KMS-11 (cell line): ENCODE measurements around the gene SERP2.

Experiments
- H2AFZ ChIP-seq: fragments of 200-600 bp; sonication (generic); 2 replicates; pipeline ENCODE4 v1.6.1; 2016; ENCODE audit warnings: antibody characterized with exemption, mixed run types, low read depth
- H3K27ac ChIP-seq: fragments of 200-600 bp; sonication (generic); 2 replicates; pipeline ENCODE4 v1.6.1; 2016; ENCODE audit warnings: mild to moderate bottlenecking, mixed run types
- H3K27me3 ChIP-seq: fragments of 200-600 bp; sonication (generic); 2 replicates; pipeline ENCODE4 v1.6.1; 2017; ENCODE audit warnings: mild to moderate bottlenecking, low read depth, mixed run types, moderate library complexity; ENCODE audit not compliant: insufficient read depth
- H3K36me3 ChIP-seq: fragments of 200-600 bp; sonication (generic); 2 replicates; pipeline ENCODE4 v1.6.1; 2017; ENCODE audit warnings: mild to moderate bottlenecking, mixed run types; ENCODE audit not compliant: insufficient read depth
- H3K4me1 ChIP-seq: fragments of 200-600 bp; sonication (generic); 2 replicates; pipeline ENCODE4 v1.6.1; 2016; ENCODE audit warnings: mild to moderate bottlenecking, low read depth, mixed run types; ENCODE audit not compliant: poor library complexity, severe bottlenecking
- H3K4me2 ChIP-seq: fragments of 200-600 bp; sonication (generic); 2 replicates; pipeline ENCODE4 v1.7.0; 2016; ENCODE audit warnings: mild to moderate bottlenecking, mixed run types
- H3K4me3 ChIP-seq: fragments of 200-600 bp; sonication (generic); IDR thresholded peaks from 2 replicates; pipeline ENCODE4 v1.6.1; 2017; ENCODE audit warnings: low read depth, low read length, mixed read lengths; ENCODE audit not compliant: insufficient read depth
- H3K79me2 ChIP-seq: fragments of 200-600 bp; sonication (generic); 2 replicates; pipeline ENCODE4 v1.6.1; 2016; ENCODE audit warnings: low read depth, mixed run types; ENCODE audit not compliant: insufficient read depth
- H3K9ac ChIP-seq: fragments of 200-600 bp; sonication (generic); 2 replicates; pipeline ENCODE4 v1.6.1; 2016; ENCODE audit warnings: mild to moderate bottlenecking, mixed run types
- H4K20me1 ChIP-seq: fragments of 200-600 bp; sonication (generic); 2 replicates; pipeline ENCODE4 v1.6.1; 2016; ENCODE audit warnings: mild to moderate bottlenecking, mixed run types; ENCODE audit not compliant: insufficient read depth
- TF ChIP-seq, protein P1 (sequence below): fragments of 200-600 bp; sonication (generic); conservative IDR thresholded peaks from 2 replicates; pipeline ENCODE4 v1.6.1; 2017; ENCODE audit warnings: low read depth, mild to moderate bottlenecking, antibody characterized with exemption, low read length, moderate library complexity, mixed read lengths

The SERP2 gene

DNA sequence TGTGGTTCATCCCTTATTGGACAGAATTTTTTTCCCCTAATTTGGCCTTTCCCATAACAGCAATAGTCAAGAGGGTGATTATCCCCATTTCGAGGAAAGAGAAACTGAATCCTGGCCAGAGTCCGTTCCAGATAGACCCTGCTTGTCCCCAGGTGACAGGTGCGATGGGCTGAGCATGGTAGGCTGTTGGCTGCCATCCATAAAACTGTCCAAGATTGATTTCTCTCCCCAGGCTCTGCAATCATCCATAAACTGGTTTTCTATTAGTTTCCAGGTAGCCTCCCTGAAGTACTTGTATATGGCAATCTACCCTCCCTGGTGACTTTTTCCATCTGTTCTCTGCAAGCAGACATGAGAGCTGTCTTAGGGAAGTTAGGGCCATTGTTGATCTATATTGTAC lies 25.4 kb downstream of the SERP2 start:
- TF ChIP-seq, protein P1, sequence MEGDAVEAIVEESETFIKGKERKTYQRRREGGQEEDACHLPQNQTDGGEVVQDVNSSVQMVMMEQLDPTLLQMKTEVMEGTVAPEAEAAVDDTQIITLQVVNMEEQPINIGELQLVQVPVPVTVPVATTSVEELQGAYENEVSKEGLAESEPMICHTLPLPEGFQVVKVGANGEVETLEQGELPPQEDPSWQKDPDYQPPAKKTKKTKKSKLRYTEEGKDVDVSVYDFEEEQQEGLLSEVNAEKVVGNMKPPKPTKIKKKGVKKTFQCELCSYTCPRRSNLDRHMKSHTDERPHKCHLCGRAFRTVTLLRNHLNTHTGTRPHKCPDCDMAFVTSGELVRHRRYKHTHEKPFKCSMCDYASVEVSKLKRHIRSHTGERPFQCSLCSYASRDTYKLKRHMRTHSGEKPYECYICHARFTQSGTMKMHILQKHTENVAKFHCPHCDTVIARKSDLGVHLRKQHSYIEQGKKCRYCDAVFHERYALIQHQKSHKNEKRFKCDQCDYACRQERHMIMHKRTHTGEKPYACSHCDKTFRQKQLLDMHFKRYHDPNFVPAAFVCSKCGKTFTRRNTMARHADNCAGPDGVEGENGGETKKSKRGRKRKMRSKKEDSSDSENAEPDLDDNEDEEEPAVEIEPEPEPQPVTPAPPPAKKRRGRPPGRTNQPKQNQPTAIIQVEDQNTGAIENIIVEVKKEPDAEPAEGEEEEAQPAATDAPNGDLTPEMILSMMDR = no peak
- Histone ChIP-seq H3K4me2 (no peak overlapping the region), H3K27me3 (no peaks in the 10 kb centered on the region)

DNA sequence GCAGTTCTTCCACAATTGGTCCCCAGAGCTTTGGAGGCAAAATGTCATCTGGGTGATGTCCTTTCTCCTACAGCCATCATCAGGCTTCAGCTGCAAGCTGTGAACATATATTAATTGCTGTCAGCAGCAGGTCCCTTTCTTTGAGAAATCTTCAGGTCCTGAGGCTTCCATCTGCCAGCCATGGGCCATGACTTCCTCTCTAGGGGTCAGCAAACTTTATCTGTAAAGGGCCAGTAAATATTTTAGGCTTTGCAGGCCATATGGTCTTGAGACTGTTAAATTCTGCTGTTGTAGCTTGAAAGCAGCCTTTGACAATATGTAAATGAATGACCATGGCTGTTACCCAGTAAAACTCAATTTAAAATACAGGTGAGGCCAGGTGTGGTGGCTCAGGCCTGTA lies 27.1 kb downstream of the SERP2 start:
- Histone ChIP-seq H4K20me1 (no peaks in the 10 kb centered on the region), H3K27ac (no peak overlapping the region), H3K4me1 (no peaks in the 10 kb centered on the region), H2AFZ (no peak overlapping the region), H3K4me3 (no peak overlapping the region), H3K9ac (no peak overlapping the region), H3K36me3 (no peaks in the 10 kb centered on the region), H3K27me3 (no peaks in the 10 kb centered on the region), H3K4me2 (no peak overlapping the region), H3K79me2 (no peaks in the 10 kb centered on the region)
- TF ChIP-seq, protein P1 = no peak

More for the DNA sequence above, 25.4 kb downstream of the SERP2 start:
- Histone ChIP-seq H3K4me1 (no peaks in the 10 kb centered on the region), H3K36me3 (no peaks in the 10 kb centered on the region), H2AFZ (no peak overlapping the region), H3K4me3 (no peak overlapping the region), H4K20me1 (no peaks in the 10 kb centered on the region), H3K79me2 (no peaks in the 10 kb centered on the region), H3K27ac (no peak overlapping the region), H3K9ac (no peak overlapping the region)

DNA sequence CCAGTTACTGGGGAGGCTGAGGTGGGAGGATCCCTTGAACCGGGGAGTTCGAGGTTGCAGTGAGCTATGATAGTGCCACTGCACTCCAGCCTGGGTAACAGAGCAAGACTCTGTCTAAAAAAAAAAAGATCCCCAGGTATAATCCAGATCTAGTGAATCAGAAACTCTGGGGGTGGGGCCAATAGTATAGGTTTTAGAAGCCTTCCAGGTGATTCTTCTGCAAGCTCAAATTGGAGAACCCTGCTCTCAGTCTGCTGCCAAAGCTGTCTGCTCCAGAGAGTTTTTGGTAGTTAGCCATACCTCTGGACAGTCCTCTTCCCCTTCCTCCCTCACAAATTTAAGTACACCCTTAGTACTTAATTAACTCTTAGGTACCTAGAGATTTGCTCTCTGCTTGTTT lies 28.0 kb downstream of the SERP2 start:
- Histone ChIP-seq H3K4me1 (no peaks in the 10 kb centered on the region), H3K4me3 (no peak overlapping the region), H3K27me3 (no peaks in the 10 kb centered on the region), H3K36me3 (no peaks in the 10 kb centered on the region), H2AFZ (no peak overlapping the region), H3K4me2 (no peak overlapping the region), H3K27ac (no peak overlapping the region), H4K20me1 (no peaks in the 10 kb centered on the region), H3K9ac (no peak overlapping the region), H3K79me2 (no peaks in the 10 kb centered on the region)
- TF ChIP-seq, protein P1 = no peak

DNA sequence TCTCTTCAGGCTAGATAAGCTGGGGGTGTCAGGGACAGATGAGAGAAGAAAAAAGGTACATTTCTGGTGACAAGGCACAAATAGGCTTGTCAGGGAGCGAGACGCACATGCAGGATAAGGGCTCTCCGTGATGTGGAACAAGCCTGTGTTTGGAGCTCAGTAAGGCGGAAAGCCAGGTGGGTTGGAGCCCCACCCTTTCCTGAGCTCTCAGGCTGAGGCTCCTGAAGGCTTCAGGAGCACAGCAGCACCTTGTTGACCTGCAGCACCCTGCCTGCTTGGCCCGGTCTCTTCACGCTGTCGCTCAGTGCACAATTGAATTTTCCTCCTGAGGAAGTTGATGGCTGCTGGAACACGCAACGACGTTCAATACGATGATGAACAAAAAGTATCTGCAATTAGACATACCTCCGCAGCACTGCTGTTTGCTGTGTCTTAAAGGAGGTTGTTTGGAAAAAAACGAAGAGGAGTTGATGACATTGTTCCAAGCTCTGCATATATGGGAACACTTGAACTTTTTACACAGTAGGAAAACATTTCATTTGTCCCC lies 29.3 kb downstream of the SERP2 start:
- no peak overlapping the region for H2AFZ ChIP-seq
- no peaks in the 10 kb centered on the region for H3K4me1 ChIP-seq
- H3K9ac ChIP-seq = no peak overlapping the region

More for the DNA sequence above, 29.3 kb downstream of the SERP2 start:
- no peak overlapping the region for H3K4me2 ChIP-seq
- H3K27me3 ChIP-seq = no peaks in the 10 kb centered on the region
- H3K4me3 ChIP-seq = no peak overlapping the region
- TF ChIP-seq, protein P1 = no peak
- no peaks in the 10 kb centered on the region for H3K79me2 ChIP-seq
- no peaks in the 10 kb centered on the region for H3K36me3 ChIP-seq
- H3K27ac ChIP-seq = no peak overlapping the region
- H4K20me1 ChIP-seq = no peaks in the 10 kb centered on the region
